HTR-8/SVneo (cell line): ENCODE data around the gene POLR2H.

ENCODE experiments used
- DNase-seq: peaks from one replicate; pipeline ENCODE4 v3.0.0; 2011; ENCODE audit warnings: low spot score, mixed read lengths; ENCODE audit not compliant: insufficient read length
- FAIRE-seq: peaks from 2 replicates; lab custom pipeline; 2011; peaks lifted over from hg19 to GRCh38; lab: Jason Lieb, UNC

Gene POLR2H

DNA sequence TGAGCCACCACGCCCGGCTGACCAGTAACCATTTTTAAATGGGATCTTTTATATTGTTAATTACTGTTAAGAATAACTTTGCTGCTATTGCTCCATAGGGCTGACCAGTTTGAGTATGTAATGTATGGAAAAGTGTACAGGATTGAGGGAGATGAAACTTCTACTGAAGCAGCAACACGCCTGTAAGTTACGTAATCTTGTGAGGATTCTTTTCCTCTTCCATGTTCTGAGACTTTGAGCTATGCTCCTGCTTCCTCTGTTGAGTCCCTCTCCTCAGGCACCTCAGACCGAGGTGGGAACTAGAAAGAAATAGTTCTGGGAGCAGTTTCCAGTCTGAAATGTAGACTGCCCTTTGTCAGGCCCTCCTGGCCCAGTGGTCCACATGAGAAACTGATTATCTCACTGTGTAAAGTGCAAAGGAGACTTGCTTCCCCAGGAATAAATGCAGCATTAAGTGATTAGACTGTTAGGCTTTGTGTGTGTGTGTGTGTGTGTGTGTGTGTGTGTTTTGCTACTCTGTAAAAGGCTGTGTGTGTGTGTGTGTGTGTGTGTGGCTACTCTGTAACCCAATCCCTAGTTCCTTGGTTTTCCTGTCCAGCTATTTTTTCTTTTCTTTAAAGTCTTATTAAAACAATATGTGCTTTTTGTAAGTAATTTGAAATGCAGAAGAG lies 5.2 kb downstream of the POLR2H start:
- DNase-seq = no peak
- no peak for FAIRE-seq

GRCh38 chr3:184368116-184368515 lies 6.6 kb downstream of the POLR2H start:
- no peak for FAIRE-seq
- DNase-seq = no peak

DNA sequence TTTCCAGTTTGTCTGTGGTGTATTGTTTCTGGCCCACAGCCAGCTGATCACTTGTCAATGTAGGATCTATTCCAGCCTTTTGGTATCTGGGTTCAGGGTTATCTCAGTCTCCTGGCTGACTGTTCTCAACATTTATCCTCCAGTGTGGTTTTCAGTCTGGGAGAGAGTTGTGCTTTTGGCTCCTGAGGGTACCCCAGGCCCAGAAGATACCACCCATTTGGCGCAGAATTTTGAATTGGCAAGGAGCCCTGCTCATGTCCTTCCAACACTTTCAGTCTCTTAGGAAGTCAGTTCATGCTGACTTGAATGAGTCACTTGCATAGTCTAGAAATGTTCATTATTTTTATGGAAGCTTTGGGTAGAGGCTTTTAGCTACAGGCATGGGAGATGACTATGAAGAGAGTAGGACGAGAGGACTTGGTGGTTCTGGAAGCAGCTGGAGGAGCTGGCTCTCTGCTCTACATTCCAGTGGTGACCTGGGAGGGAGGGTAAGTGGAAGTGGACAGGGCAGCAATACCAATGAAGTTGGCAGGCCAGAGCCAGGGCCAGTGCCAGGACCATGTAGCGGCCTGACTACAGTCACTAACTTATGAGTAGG lies 7.2 kb downstream of the POLR2H start:
- FAIRE-seq = no peak
- no peak for DNase-seq

- DNase-seq = peak; percentile 90
- FAIRE-seq = peak; percentile 54
These were observed 10.1 kb downstream of the POLR2H start for GRCh38 chr3:184371570-184372018.

GRCh38 chr3:184372296-184372821 lies 10.8 kb downstream of the POLR2H start:
- FAIRE-seq (no peak), DNase-seq (no peak)

DNA sequence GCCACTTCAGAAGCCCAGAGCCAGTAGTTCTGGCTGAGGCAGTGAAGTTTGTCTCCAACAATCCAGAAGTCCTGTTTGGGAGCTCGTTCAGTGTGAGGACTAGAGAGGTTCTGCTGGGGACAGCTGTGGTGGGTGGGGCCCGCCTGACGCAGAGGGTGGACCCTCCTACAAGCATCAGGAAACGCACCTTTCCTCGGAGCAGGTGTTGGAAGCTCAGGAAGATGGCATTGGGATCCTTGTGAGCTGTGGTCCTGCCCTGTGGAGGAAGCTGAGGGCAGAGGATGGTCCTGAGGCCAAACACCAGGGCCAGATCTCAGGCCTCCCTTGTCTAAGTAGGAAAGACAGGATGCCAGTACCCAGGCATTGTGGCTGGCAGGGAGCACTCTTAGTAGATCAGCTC lies 11.4 kb downstream of the POLR2H start:
- no peak for FAIRE-seq
- no peak for DNase-seq

- DNase-seq (no peak), FAIRE-seq (no peak)
These were observed 11.9 kb downstream of the POLR2H start for GRCh38 chr3:184373422-184373821.

GRCh38 chr3:184375747-184376461 lies 14.4 kb downstream of the POLR2H start:
- no peak for DNase-seq
- FAIRE-seq = no peak

DNA sequence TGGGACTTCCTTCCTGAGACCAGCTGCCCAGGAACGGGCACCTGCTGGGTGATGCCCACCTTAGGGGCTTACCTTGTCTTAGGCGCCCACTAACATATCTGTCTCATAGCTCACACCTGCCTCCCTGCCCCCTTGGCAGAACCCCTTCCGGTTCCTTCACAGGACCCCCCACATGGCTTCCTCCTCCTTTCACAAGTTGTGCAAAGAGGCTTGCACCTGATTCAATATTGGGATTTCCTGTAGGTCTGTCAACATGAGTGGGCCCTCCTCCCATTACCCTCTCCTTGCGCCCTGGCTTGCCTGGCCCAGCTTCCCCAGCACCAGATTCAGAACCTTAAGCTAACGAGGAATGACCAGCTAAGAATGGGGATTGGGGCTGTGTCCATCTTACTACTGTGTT lies 15.9 kb downstream of the POLR2H start:
- FAIRE-seq (no peak), DNase-seq (no peak)

- no peak for DNase-seq
- FAIRE-seq = no peak
These were observed 16.5 kb downstream of the POLR2H start, which contains the start of gene THPO for GRCh38 chr3:184377882-184378445. TSS of gene THPO (minus strand) at chr3:184378207. CDS start at chr3:184376259, 1,948 bp downstream.

- DNase-seq (no peak), FAIRE-seq (no peak)
These were observed 17.3 kb downstream of the POLR2H start for GRCh38 chr3:184378651-184379357.

- DNase-seq (no peak), FAIRE-seq (no peak)
These were observed 18.1 kb downstream of the POLR2H start, which contains the start of gene CHRD for GRCh38 chr3:184379358-184380184. TSS of gene CHRD (plus strand) at chr3:184380054. CDS start at chr3:184380319, 265 bp downstream.

DNA sequence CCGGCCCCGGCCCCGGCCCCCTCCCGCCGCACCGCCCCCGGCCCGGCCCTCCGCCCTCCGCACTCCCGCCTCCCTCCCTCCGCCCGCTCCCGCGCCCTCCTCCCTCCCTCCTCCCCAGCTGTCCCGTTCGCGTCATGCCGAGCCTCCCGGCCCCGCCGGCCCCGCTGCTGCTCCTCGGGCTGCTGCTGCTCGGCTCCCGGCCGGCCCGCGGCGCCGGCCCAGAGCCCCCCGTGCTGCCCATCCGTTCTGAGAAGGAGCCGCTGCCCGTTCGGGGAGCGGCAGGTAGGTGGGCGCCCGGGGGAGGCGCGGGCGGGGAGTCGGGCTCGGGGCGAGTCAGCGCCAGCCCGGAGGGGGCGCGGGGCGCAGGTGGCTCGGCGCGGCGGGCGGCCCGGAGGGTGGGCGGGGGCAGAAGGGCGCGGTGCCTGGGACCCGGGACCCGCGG lies 18.7 kb downstream of the POLR2H start:
- peak; percentile 65 for DNase-seq
- peak; percentile 26 for FAIRE-seq

- no peak for FAIRE-seq
- no peak for DNase-seq
These were observed 19.2 kb downstream of the POLR2H start for GRCh38 chr3:184380627-184381260.

DNA sequence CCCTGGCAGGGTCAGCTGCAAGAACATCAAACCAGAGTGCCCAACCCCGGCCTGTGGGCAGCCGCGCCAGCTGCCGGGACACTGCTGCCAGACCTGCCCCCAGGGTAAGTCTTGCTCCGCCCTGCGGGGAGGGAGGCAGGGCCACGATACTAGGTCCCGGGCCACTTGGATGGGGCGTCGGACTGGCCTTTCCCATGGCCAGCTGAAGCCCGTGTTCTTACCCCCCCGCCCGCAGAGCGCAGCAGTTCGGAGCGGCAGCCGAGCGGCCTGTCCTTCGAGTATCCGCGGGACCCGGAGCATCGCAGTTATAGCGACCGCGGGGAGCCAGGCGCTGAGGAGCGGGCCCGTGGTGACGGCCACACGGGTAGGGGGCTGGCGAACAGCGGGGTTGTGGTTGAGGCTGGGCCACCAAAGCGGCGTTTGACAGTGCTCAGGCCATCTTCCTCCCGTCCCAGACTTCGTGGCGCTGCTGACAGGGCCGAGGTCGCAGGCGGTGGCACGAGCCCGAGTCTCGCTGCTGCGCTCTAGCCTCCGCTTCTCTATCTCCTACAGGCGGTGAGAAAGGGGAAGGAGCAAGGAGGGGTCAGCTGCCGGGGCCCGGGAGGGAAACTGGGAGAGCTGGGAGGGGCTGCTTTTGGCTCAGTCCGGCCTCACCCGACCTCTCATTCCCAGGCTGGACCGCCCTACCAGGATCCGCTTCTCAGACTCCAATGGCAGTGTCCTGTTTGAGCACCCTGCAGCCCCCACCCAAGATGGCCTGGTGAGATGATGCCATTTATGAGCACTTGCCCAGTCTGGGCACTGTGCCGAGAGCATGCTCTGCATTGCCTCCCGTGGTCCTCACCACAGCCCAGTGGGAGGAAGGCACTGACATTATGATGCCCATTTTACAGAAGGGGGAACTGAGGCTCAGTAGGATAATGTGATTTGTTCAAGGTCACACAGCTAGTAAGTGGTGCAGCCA lies 20.0 kb downstream of the POLR2H start:
- DNase-seq (no peak), FAIRE-seq (no peak)

GRCh38 chr3:184382326-184383032 lies 21.0 kb downstream of the POLR2H start:
- FAIRE-seq = no peak
- DNase-seq = no peak
